HG03135 (cell line): ENCODE results near the gene SORBS1.

ENCODE experiments used
- ATAC-seq: cut with Tn5 transposase; IDR thresholded peaks from one replicate; pipeline ENCODE4 v1.9.1; 2021; ENCODE audit warnings: mild to moderate bottlenecking, moderate library complexity; ENCODE audit not compliant: unreplicated experiment

SORBS1 gene

DNA sequence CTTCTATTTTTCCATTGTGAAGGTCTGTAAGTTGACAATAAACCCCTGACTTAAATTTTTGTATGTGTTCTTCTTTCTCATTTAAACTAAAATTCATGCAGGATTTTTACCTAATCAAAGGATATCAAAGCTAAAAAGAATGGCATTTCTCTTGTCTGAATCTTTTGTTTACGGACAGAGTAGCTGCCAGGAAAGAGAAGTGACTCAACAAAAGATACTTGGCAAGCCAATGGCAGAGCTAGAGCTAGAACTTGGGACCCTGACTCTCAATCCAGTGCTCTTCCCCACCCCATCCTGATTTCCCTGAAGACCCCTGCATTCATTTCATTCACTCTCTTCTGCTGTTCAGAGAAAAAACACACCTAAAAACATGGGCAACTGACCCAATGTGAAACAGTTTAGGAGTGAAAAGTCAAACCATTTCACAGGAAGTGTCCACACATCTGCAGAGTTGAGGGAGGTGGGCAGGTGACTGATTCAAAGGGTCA, 230.2 kb downstream of the SORBS1 start:
- no peak for ATAC-seq

GRCh38 chr10:95329296-95329695, 231.9 kb downstream of the SORBS1 start:
- no peak for ATAC-seq

GRCh38 chr10:95328013-95328412, 233.2 kb downstream of the SORBS1 start:
- no peak for ATAC-seq

DNA sequence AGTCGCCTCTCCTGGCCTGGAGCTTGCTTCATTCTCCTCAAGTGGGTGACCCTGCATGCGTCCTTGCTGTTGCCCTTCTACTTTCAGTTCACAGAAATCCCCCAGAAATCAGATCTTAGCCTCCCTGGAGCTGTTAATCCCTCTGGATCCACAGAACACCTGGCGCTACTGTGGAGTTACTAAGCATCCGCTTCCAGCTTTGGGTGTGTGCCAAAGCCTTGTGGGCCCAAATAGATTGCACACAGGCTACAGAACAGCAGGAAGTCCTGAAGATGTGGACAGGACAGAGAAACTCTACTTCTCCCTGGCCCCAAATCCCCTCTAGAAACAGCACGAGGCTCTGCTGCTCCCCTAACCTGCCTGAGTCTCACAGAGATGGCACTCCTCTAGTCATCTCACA, 233.8 kb downstream of the SORBS1 start:
- ATAC-seq = no peak

DNA sequence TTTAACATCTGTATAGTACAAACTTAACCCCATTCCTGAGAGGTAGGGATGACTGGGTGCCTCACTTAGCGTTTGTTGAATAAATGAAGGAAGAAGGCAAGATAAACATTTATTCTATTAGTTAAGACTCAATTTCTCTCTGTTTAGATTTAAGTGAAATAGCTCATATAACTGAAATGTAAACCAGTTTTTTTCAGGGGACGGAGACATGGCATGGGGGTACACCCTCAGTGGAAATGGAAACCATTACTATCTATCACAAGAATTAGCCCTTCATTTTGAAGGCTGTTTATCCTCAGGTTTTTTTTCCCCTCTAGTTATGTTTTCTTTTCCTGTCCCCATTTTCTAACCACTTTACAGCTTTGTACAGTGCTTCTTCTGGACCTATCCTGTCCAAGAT, 234.8 kb downstream of the SORBS1 start:
- no peak for ATAC-seq

- ATAC-seq = no peak
Measured at GRCh38 chr10:95325863-95326262, 235.3 kb downstream of the SORBS1 start.

- ATAC-seq = no peak
Measured at GRCh38 chr10:95324436-95325268, 236.5 kb downstream of the SORBS1 start.

- ATAC-seq = no peak
Measured at GRCh38 chr10:95321554-95322301, 239.4 kb downstream of the SORBS1 start.

DNA sequence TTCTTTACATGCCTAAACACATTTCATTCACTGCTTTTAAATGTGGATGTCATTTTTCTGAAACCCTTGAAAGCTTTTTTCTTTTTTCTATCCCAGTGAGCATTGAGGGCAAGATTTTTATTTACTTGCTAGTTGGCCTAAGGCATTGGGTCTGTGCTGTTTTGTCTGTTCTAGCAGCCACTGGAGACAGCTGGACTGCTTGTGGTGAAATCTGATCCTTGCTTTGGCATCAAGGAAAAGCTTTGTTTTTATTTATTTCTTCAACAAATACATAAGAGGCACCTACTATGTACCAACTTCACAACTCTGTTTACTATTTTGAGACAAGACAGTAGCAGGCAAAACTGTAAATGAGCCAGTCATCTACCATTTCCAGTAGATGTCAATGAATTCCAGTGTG, 241.9 kb downstream of the SORBS1 start:
- ATAC-seq = no peak

GRCh38 chr10:95315509-95315908, 245.7 kb downstream of the SORBS1 start:
- no peak for ATAC-seq

GRCh38 chr10:95314192-95314918, 246.8 kb downstream of the SORBS1 start:
- no peak for ATAC-seq

GRCh38 chr10:95312986-95313495, 248.1 kb downstream of the SORBS1 start:
- no peak for ATAC-seq

- no peak for ATAC-seq
Measured at GRCh38 chr10:95312257-95312656, 248.9 kb downstream of the SORBS1 start.

DNA sequence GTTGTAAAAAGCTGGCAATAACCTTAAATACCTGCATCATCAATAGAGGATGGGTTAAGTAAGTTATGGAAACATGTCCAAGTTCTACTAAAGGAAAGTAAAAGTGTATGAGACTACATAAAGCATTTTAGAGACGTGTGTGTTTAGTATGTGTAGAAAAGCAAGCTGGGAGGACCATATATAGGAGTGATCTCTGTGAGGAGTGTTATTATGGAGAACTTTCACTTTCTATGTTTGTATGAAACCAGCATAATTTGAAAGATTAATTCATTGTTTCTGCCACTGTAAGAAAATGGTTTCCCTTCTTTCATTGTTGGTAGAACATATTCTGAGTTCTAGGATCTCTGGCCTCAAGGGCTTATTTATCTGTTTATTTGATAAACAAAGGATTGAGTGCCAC, 251.2 kb downstream of the SORBS1 start:
- no peak for ATAC-seq

- ATAC-seq = no peak
Measured at GRCh38 chr10:95308389-95309302, 252.5 kb downstream of the SORBS1 start.

DNA sequence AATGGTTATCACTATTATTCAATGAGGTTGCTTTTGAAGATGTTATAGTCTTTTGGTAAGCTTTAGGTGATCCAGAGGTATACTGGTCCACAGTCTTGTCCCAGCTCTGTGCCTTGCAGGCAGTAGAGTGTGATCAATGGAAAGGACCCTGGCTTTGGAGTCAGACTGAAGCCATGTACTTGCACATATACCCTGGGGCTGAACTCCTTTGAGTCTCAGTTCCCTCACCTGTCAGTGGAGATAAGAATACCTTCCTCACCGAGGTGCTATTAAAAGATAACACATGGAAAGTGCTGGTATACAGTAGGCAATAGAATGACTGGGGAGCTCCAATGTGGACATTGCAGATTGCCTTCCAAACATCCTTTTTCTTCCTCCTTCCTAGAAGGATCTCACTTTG, 254.3 kb downstream of the SORBS1 start:
- ATAC-seq = no peak

- no peak for ATAC-seq
Measured at GRCh38 chr10:95306318-95306650, 254.9 kb downstream of the SORBS1 start.

DNA sequence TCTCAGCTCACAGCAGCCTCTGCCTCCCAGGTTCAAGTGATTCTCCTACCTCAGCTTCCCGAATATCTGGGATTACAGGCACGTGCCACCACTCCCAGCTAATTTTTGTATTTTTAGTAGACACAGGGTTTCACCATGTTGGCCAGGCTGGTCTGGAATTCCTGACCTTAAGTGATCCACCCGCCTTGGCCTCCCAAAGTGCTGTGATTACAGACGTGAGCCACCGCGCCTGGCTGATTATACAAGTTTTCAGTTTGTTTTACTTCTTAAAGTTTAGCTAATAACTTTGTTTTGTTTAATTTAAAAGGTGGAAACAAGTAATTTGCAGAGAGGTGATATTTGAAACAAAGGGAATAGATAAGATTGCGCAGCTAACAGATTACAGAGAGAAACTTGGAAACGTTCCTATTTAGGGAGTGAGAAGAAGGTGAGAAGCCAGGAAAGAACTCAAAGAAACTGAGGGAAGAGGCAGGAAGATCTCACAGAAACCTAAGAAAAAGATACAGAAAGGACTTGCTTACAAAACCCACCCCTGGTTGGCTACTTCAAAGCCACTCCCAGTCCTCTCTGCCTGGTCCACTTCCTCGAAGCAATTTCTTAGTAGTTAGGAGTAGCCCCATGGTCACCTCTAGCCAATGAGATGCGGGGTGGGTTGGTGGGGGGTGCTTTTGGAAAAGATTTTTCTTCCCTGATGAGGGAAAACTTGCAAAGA, 255.4 kb downstream of the SORBS1 start:
- no peak for ATAC-seq

DNA sequence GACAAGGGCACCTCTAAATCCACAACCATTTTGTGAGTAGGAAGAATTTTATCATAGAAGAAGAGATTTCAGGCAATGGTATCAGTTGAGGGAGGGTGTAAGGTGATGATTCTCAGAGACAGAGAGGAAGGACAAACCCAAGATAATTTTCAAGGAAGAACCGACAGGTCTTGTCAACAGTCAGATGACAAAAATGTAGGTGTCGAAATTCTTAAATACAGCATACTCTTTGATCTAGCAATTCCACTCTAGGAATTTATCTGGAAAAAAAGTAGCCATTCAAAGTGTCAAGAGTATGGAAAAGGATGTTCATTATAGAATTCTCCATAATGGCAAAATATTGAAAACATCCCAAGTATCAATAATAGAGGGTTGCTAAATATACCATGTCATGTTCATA, 256.2 kb downstream of the SORBS1 start:
- ATAC-seq = no peak

GRCh38 chr10:95304463-95304862, 256.7 kb downstream of the SORBS1 start:
- no peak for ATAC-seq
